WTC11 (cell line): ENCODE measurements around the gene PLEKHS1.

Experiments used
- ARID4B ChIP-seq: sonication (generic); formaldehyde crosslinking; IDR thresholded peaks from 2 replicates; pipeline ENCODE4 v1.8.0; 2023; ENCODE audit warnings: missing genetic modification reagents, mild to moderate bottlenecking, borderline replicate concordance
- ATF2 ChIP-seq: sonication (generic); formaldehyde crosslinking; IDR thresholded peaks from 2 replicates; pipeline ENCODE4 v1.8.1; 2022; ENCODE audit warnings: low read depth, missing genetic modification reagents, borderline replicate concordance
- CREM ChIP-seq: sonication (generic); formaldehyde crosslinking; IDR thresholded peaks from 2 replicates; pipeline ENCODE4 v1.8.1; 2022; ENCODE audit warnings: mild to moderate bottlenecking, missing genetic modification reagents, moderate library complexity
- CTCF ChIP-seq: fragments of 200-600 bp; IDR thresholded peaks from 2 replicates; pipeline ENCODE4 v1.8.0; 2022; ENCODE audit warnings: antibody characterized with exemption
- FOXJ3 ChIP-seq: sonication (generic); formaldehyde crosslinking; IDR thresholded peaks from 2 replicates; pipeline ENCODE4 v1.9.0; 2021; ENCODE audit warnings: missing genetic modification reagents, mild to moderate bottlenecking, borderline replicate concordance
- HMGA2 ChIP-seq: fragments of 250-450 bp; sonication (Bioruptor Pico); IDR thresholded peaks from 2 replicates; pipeline ENCODE4 v1.4.0; 2021; ENCODE audit warnings: mild to moderate bottlenecking, moderate library complexity
- IRF2 ChIP-seq: sonication (generic); formaldehyde crosslinking; IDR thresholded peaks from 2 replicates; pipeline ENCODE4 v1.8.0; 2022; ENCODE audit warnings: low read depth, missing genetic modification reagents, borderline replicate concordance
- STAT6 ChIP-seq: sonication (generic); formaldehyde crosslinking; conservative IDR thresholded peaks from 2 replicates; pipeline ENCODE4 v1.8.1; 2023; ENCODE audit warnings: mild to moderate bottlenecking, low read depth, missing genetic modification reagents, moderate library complexity
- USF1 ChIP-seq: sonication (generic); formaldehyde crosslinking; IDR thresholded peaks from 2 replicates; pipeline ENCODE4 v1.8.0; 2022; ENCODE audit warnings: mild to moderate bottlenecking, missing genetic modification reagents
- ZNF121 ChIP-seq: sonication (generic); formaldehyde crosslinking; IDR thresholded peaks from 2 replicates; pipeline ENCODE4 v1.8.0; 2023; ENCODE audit warnings: missing genetic modification reagents
- ZNF219 ChIP-seq: sonication (generic); formaldehyde crosslinking; IDR thresholded peaks from 2 replicates; pipeline ENCODE4 v1.8.0; 2023; ENCODE audit warnings: missing genetic modification reagents, mild to moderate bottlenecking, borderline replicate concordance
- ZNF263 ChIP-seq: sonication (generic); formaldehyde crosslinking; IDR thresholded peaks from 2 replicates; pipeline ENCODE4 v1.8.1; 2022; ENCODE audit warnings: low read depth, mild to moderate bottlenecking, moderate library complexity, missing genetic modification reagents
- ZNF317 ChIP-seq: sonication (generic); formaldehyde crosslinking; IDR thresholded peaks from 2 replicates; pipeline ENCODE4 v1.8.1; 2023; ENCODE audit warnings: low read depth, mild to moderate bottlenecking, moderate library complexity, missing genetic modification reagents, borderline replicate concordance
- ZSCAN18 ChIP-seq: fragments of 250-450 bp; sonication (Bioruptor Pico); IDR thresholded peaks from 2 replicates; pipeline ENCODE4 v2.1.2; 2022; ENCODE audit warnings: mild to moderate bottlenecking, moderate library complexity

- TF ChIP-seq CTCF (no peak; the same call in 1 of the 2 replicates), FOXJ3 (CRISPR knock-in tag) (no peak), USF1 (no peak), ATF2 (no peak), ARID4B (CRISPR knock-in tag) (no peak), ZSCAN18 (CRISPR knock-in tag) (no peak), CREM (CRISPR knock-in tag) (no peak), ZNF263 (CRISPR knock-in tag) (no peak), ZNF219 (CRISPR knock-in tag) (no peak), IRF2 (CRISPR knock-in tag) (no peak), STAT6 (no peak), ZNF121 (no peak), HMGA2 (no peak), ZNF317 (no peak)
Measured at GRCh38 chr10:113705344-113705652, 46.2 kb upstream of the PLEKHS1 start.
